ENCODE data around the gene PAGE5.

Gene PAGE5, protein sequence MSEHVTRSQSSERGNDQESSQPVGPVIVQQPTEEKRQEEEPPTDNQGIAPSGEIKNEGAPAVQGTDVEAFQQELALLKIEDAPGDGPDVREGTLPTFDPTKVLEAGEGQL

DNA sequence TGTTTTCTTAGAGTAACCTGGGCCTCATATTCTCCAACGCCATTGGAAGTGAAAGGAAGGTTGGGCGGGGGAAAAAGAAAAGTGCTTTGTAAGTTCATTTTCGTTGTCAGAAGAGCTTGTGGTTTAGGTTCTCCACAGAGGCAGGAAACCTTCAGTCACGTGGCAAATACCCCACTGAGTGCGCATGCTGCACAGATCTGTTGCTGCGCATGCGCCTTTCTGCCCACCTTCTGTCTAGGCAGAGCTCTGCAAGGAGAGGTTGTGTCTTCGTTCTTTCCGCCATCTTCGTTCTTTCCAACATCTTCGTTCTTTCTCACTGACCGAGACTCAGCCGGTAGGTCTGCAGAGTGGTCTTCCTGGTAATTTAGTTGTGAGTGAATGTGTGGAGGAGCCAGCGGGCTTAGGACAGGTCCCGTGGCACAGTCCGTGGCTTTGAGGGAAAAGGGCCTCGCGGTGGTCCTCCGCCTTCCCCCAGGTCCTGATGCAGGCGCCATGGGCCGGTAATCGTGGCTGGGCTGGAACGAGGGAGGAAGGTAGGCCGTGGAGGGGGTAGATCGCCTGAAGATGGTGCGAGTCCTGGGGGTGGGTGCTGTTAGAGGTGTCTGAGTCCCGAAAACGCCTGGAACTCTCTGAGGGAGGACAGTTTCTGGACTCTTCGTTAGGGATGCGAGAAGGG is at the start of gene PAGE5:
Gene PAGE5 (plus strand): TSS at position 228 of the 676 bp plus-strand sequence. CDS start 1,037 bp downstream, outside the sequence.
- no peak for DNase-seq

DNA sequence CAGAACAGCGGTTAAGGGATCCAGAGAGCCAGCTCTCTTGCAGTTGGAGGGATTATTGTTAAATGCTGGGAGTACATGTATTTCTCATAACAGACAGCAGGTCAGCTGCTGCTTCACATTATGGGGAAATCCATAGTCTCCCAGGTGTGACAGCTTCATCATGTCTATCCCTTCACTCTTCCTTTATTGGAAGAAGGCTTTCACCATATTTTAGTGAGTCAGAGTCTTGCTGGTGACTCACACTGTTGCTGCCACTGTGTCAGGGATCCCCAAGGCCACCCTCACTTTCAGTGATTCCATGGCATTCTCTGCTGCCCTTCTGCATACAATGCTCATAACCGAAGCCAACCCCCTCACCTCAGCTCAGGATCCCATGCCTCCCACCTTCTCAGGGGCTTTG is 32.9 kb upstream of the PAGE5 start:
- DNase-seq = no peak

DNA sequence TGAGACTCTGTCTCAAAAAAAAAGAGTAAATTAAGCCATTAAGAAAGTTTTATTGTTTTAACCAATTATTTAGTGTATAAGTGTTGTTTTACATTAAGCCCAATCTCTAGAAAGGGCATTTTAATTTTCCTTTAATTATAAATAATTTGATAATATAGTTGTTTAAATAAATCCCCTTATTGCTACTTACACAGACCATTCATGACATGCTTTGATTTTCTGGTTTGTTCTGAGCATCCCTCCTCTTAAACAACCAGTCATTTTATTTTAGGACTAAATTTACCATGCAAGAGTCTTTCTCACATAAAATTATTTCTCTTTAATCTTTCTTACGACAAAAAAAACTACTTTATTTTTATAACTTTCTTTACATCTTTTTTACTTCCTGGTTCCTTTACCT is 23.5 kb upstream of the PAGE5 start:
- DNase-seq = no peak

DNA sequence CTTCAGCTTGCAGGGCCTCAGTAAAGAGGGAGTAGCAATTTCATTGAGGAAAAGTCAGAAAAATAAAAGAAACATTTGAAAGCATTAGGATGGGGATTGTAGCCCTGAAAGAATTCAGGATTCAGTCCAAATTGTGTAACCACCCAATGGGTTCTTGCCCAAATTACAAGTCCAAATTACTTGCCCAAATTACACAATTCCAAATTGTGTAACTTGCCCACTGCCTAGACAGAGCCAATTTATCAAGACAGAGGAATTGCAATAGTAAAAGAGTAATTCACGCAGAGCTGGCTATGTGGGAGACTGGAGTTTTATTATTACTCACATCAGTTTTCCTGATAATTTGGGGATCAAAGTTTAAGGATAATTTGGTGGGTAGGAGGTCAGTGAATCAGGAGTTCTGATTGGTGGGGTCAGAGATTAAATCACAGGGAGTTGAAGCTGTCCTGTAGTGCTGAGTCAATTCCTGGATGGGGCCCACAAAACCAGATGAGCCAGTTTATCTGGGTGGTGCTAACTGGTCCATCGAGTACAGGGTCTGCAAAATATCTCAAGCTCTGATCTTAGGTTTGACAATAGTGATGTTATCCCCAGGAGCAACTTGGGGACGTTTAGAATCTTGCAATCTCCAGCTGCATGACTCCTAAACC is 18.1 kb upstream of the PAGE5 start:
- DNase-seq = no peak

DNA sequence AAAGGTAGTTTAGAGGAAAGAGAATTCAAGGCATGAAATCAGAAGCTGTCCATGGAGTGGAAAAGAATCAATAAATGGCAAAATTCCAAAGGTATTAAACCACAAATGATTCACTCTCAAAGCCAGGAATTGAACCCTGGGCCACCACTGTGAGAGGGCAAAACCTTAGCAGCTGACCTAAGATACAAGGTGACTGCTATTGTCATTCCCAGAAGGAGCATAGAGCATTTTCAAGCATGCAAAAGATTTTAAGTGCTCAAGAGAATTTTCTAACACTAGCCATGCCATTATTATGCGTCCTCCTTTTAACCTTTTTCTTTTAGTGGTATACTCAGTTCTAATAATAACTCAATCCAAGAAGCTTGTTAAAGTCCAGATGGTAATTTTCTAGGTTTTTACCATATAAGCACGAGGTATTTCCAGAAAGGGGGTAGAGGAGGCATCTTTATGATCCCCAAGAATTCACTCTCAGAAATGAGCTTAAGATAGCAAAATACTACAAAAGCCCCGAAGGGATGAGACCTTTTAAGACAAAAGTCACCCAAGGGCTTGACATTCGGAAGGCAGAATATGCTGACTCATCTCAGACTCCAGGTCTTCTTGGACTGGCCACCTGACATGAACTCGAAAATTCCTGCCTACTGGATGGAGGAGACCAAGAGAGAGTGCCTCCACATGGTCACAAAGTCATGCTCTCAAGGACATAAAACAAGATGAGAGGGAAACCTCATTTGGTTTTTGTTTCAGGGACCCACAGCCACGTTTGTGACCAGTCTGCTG is 13.8 kb upstream of the PAGE5 start:
- no peak for DNase-seq

DNA sequence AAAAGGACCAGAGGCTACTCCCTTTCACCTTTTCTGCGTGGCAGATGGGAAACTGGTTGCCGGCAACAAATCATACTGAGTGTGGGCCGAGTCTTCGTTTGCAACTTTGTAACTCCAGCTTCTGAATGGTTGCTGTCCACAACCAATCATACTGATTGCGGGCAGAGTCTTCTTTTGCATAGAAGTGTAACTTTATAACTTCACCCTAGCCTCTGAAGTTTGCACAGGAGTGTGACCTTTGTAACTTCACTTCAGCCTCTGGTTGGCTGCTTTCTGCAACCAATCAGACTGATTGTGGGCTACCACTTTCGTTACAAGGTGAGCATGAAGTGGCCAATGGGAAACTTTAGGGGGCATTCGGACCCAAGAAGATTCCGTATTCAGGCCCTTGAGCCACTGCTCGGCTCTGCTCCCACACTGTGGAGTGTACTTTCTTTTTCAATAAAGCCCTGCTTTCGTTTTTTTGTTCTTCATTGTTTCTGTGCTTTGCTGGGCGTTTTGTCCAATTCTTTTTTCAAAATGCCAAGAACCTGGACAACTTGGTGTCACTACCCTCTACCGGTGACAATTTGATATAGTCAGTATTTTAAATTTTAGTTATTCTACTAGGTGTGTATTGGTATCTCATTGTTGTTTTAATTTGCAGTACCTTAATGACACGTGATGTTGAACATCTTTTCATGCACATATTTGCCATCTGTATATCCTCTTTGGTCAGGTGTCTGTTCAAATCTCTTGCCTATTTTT is 9.0 kb upstream of the PAGE5 start:
- DNase-seq = no peak

DNA sequence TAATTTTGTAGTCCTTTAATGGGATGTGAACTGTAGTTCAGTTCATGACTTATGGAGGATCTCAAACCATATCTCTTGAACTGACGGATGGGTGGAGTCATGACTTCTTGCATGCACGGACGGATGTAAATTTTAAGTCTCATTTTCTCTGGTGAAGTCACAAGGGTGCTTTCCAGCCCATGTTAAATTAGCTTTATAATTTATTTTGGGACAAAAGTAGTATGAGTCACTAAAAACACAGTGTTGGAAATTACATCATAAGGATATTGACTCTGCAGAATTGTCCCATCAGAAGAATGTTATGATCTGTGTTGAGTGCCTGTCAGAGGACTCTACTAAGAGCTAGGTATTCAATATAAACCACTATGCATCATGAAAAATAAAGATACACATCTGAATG is 6.8 kb upstream of the PAGE5 start:
- DNase-seq = no peak

DNA sequence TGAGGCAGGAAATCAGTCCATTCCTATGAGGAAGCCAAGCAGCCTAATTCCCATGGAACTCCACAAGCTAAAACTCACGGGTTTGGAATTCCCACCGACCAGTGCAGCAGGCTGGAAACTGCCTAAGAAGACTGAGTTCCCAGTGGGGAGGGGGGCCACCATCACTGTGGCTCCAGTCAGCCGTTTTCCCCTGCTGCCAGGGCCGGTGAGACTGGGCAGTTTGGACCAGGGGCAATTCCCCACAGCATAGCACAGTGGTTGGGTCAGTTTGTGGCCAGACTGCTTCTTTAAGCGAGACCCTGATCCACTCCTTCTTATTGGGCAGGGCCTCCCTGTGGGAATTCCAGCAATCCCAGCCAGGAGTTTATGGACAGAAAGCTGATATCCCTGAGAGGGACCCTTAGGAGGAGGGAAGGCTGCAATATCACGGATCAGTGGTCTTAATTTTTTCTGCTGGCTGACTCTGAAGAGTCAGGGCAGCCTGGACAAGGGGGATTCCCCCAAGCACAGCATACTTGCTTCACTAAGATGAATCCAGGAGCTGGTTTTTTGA is 20.7 kb downstream of the PAGE5 start:
- DNase-seq = no peak

DNA sequence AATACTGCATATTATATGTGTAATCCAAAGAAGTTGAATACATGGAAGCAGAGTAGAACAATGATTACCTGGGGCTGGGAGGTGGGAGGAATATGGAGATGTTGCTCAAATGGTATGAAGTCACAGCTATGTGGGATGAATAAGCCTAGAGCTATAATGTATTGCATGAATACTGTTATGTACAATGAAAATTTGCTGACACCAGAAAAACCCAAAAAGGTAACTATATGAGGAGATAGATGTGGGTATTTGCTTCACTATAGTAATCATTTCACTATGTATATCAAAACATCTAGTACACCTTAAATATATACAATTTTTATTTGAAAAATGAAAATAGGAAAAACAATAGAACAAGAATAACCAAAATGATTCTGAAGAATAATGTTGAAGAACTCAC is 33.4 kb downstream of the PAGE5 start:
- no peak for DNase-seq

DNA sequence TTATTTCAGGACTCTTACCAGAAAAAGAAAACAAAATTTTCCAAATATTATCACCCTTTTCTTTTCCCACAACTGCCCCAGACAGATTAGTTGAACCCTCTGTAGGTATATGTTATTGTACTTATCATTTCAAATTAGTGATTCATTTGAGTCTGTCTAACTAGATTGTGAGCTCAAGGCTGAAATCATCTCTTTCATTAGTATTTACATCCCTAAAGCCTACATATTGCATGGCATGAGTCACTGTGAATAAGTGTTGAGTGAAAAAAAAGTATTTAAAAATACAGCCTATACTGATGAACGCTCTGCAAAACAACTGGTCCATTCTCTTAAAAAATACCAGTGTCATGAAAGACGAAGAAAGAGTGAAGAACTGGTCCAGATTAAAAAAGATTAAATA is 40.7 kb downstream of the PAGE5 start:
- no peak for DNase-seq

DNA sequence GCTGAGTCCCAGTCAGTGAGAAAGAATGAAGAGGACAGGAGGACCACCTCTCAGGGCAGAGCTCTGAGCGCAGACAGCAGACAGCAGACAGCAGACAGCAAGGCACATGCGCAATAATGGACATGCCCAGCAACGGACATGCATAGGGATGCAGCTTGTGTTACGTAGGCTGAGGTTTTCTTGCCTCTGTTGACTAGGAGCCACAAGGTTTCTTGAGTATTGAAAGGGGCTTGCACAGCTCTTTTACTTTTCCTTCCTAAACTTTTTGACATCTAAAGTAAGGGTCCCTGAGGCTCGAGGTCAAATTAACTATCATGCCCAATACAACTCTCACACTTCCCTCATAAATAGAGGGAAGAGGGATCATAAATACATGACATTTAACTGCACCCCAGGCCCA is 44.7 kb downstream of the PAGE5 start, which contains the start of gene PAGE3:
Gene PAGE3 (minus strand): TSS at position 101 of the 400 bp plus-strand sequence. CDS start 1,013 bp downstream, outside the sequence.
- no peak for DNase-seq
